ENCODE data around the gene FGD6.
"Not testable (repeated sequence)": the region's sequence is repeated elsewhere in the genome, so short reads cannot be mapped to it uniquely, and the experiment has no call there.

FGD6 gene

GRCh38 chr12:95095866-95096265 is 121.4 kb downstream of the FGD6 start:
- not testable (repeated sequence) for DNase-seq (ENCODE audit: low read depth in 3 of 3, low spot score in 1 of 3)

- no peak for DNase-seq (ENCODE audit: low read depth in 3 of 3, low spot score in 1 of 3)
Observed at GRCh38 chr12:95089462-95089861, 127.8 kb downstream of the FGD6 start.

DNA sequence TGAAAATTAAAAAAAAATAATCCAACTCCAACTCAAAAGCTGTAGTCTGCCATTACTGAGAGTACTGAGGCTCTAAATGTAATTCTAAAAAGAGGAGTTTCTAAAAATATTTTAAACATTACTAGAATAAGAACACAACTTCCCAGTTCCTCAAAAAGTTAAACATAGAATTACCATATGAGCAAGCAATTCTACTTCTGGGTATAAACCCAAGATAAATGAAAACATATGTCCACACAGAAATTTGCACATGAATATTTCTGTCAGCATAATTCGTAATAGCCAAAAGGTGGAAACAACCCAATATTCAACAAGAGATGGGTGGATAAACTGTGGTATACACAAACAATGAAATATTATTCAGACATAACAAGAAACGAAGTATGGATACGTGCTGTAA is 128.9 kb downstream of the FGD6 start:
- DNase-seq (ENCODE audit: low read depth in 3 of 3, low spot score in 1 of 3): no peak

GRCh38 chr12:95085612-95086011 is 131.7 kb downstream of the FGD6 start:
- no peak for DNase-seq (ENCODE audit: low read depth in 3 of 3, low spot score in 1 of 3)

DNA sequence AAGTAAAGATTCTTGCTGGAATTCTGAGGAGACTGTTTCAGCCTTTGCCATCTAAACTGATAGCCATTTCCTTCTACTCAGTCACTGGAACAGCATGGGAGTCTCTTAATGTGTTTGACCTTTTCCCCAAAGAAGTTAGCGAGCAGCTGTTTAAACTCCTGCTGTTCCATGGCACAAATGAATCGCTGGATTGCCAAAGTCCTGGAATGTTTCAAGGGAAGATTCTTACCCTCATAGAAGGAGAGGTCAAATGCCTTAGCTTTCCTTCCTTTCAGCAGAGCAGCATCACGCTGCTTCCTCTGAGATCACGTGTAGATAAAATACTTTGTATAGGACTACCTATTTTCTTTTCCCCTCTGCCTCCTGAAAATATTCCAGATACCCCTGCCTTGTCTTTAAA is 133.3 kb downstream of the FGD6 start:
- DNase-seq (ENCODE audit: low read depth in 3 of 3, low spot score in 1 of 3): no peak

GRCh38 chr12:95083471-95083870 is 133.8 kb downstream of the FGD6 start:
- DNase-seq (ENCODE audit: low read depth in 3 of 3, low spot score in 1 of 3): no peak

- no peak for DNase-seq (ENCODE audit: low read depth in 3 of 3, low spot score in 1 of 3)
Observed at GRCh38 chr12:95077341-95077740, 139.9 kb downstream of the FGD6 start.

GRCh38 chr12:95074766-95075165 is 142.5 kb downstream of the FGD6 start:
- DNase-seq (ENCODE audit: low read depth in 3 of 3, low spot score in 1 of 3): no peak

GRCh38 chr12:95073698-95074520 is 143.4 kb downstream of the FGD6 start:
- DNase-seq (ENCODE audit: low read depth in 3 of 3, low spot score in 1 of 3): no peak

GRCh38 chr12:95072900-95073697 is 144.2 kb downstream of the FGD6 start, which contains the start of gene NR2C1:
NR2C1 (minus strand) TSS chr12:95073618; CDS start chr12:95067384, 6,234 bp downstream.
- DNase-seq (ENCODE audit: low read depth in 3 of 3, low spot score in 1 of 3): peak; percentile 77 to 85 (median 82)

GRCh38 chr12:95070378-95070777 is 146.9 kb downstream of the FGD6 start:
- DNase-seq (ENCODE audit: low read depth in 3 of 3, low spot score in 1 of 3): no peak

GRCh38 chr12:95066091-95066855 is 151.0 kb downstream of the FGD6 start:
- no peak for DNase-seq (ENCODE audit: low read depth in 3 of 3, low spot score in 1 of 3)

GRCh38 chr12:95060951-95061350 is 156.3 kb downstream of the FGD6 start:
- no peak for DNase-seq (ENCODE audit: low read depth in 3 of 3, low spot score in 1 of 3)

- DNase-seq (ENCODE audit: low read depth in 3 of 3, low spot score in 1 of 3): no peak
Observed at GRCh38 chr12:95059984-95060383, 157.3 kb downstream of the FGD6 start.

DNA sequence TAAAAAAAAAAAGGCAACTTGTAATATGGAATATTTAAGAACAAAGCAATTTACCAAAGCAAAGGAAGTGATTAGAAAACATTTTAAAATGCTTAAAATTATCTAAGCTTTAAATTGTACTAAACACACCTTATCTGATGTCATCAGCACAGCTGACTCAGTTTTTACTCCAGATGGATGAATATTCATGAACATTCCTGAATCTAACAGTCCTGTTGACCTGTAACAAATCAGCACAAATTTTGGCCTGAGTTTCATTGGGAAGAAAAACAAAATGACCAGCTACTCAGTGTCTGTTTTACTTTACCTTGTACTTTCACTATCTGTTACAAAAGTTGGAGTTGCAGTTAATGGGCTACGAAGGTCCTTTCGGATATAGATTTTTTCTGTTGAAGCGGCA is 159.8 kb downstream of the FGD6 start:
- DNase-seq (ENCODE audit: low read depth in 3 of 3, low spot score in 1 of 3): no peak

DNA sequence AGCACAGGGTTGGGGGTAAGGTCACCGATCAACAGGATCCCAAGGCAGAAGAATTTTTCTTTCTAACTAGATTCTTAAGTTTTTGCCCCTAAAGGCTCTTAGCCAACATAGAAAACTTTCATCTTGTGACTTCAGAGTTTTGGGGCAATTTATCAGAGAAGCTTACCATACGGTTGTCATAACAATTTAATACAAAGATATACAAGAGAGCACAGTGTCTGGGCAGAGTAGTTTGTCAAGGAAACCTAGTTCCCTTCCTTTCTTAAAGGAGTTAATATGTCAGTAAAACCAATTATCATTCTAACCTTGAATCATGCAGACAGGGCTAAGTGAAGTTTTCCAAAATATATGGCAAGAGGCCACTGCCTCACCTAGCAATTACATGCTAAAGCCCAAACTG is 162.2 kb downstream of the FGD6 start:
- DNase-seq (ENCODE audit: low read depth in 3 of 3, low spot score in 1 of 3): no peak

DNA sequence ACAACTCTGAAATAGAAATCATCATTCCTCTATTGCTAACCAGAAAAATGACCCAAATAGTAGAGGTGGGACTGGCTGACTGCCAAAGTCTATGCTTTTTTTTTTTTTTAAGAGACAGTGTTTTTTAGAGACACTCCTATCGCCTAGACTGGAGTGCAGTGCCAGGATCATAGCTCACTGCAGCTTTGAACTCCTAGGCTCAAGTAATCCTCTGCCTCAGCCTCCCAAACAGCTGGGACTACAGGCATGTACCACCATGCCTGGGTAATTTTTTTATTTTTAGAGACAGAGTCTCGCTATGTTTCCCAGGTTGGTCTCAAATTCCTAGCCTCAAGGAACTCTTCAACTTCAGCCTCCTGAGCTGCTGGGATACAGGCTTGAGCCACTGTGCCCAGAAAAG is 163.1 kb downstream of the FGD6 start:
- no peak for DNase-seq (ENCODE audit: low read depth in 3 of 3, low spot score in 1 of 3)

DNA sequence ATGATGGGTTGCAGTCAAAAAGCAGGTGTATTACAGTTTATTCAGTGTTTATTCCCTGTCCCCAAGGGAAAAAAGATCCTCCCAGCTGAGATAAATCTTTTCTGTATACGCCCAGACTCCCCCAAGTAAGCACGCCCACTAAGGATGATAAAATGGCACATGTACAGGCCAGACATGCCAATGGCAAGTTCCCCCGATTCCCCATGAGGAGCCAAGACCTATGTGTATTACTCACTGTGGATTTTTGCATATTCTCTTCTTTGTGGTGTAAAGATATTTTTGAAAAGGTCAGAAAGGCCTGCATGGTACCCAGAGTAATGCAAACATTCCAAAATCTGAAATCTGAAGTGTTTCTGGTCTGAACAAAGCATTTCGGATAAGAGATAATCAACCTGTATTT is 166.0 kb downstream of the FGD6 start:
- DNase-seq (ENCODE audit: low read depth in 3 of 3, low spot score in 1 of 3): no peak

- no peak for DNase-seq (ENCODE audit: low read depth in 3 of 3, low spot score in 1 of 3)
Observed at GRCh38 chr12:95037906-95038305, 179.4 kb downstream of the FGD6 start.

DNA sequence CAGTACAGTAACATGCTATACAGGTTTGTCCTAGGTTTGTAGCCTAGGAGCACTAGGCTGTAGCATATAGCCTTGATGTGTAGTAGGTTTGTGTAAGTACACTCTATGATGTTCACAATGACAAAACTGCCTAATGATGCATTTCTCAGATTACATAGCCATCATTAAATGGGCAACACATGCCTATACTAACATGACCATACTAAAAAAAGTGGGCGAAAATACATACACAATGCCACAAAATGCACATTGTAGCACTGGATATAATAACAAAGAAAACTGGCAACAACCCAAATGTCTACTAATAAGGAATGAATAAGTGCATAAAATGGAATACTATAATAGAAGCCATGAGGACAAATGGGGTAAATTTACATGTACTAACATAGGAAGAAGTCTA is 182.5 kb downstream of the FGD6 start:
- no peak for DNase-seq (ENCODE audit: low read depth in 3 of 3, low spot score in 1 of 3)
